ENCODE data around the gene ASCL1.
A peak's percentile ranks its signal among the peaks of the same experiment; 100 is the strongest.

Gene ASCL1

DNA sequence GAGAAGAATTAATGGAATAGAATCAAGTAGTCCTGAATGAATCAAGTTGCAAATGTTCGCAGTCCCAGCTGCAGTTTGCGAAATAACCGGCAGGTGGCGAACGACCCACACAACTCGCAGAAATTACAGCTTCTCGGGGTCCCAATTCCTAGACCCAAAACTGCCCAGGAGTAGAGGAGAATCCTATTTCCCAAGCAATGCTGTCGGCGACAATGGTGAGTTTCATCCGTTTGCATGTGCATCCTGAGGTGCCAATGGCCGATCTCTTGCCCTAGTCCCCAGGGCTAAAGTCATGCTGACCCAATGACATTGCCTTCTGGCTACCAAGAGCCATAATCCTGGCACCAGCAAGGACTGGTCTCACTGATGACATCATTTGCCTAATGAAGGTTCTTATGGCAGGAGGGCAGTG, 8.5 kb upstream of the ASCL1 start:
- peak; percentile 92 to 94 (median 93) for TF ChIP-seq CTCF (IDR thresholded peaks at IDR 0.05; ENCODE audit: unreplicated experiment in 3 of 3)
- Mint-ChIP-seq H3K27ac (no peak overlapping the region), H3K36me3 (ENCODE audit: low read depth) (no peaks in the 10 kb centered on the region), H3K4me1 (no peaks in the 10 kb centered on the region), H3K27me3 (ENCODE audit: low read depth) (peaks cover 85% of the 10 kb centered on the region), H3K9me3 (no peaks in the 10 kb centered on the region), H3K4me3 (no peak overlapping the region)

DNA sequence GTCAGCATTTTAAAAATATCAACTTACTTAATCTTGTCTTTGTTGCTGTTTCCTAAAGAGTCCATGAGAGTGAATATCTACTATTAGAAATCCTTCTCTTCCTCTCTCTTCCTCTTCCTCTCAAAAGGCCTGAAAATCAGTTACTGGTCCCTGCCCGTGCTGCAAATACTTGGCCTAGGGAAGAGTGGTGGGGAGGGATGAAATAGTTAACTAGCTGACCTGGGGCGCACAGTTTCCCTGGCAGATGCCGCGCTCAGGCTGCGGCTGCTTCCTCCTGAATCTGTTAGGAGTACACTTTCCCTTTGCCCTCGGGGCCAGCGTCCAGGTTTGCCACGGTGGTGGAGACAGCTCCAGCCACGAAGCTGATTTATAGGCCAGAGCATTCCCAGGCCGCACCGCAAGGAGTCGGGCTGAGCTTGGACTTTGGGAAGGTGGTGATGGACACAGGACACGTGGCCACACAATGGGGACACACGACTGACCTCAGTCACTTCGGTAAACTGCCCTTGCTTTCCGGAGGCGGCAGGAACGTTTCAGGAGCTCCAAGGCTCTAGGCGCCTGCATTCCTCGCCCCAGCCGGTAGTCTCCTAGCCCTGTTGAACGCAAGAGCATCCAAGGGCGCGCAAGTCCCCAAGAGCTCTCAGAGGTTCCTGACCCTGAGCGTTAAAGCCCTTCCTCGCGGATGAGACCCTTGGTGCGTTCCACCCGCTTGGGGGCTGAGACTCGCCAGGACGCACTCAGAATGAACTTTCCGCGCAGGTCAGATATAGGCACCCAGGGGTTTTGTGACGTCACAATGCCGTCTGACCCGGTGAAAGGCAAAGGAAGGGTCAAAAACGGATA, 7.1 kb upstream of the ASCL1 start:
- H3K4me3 Mint-ChIP-seq: peak overlapping the region in 2 of 3 experiments; percentile 6 to 41
- H3K9me3 Mint-ChIP-seq: no peaks in the 10 kb centered on the region
- peak in 1 of 3 experiments; percentile 24 for TF ChIP-seq CTCF (IDR thresholded peaks at IDR 0.05; ENCODE audit: unreplicated experiment in 3 of 3)
- H3K36me3 Mint-ChIP-seq (ENCODE audit: low read depth): no peaks in the 10 kb centered on the region
- H3K4me1 Mint-ChIP-seq: no peaks in the 10 kb centered on the region
- H3K27me3 Mint-ChIP-seq (ENCODE audit: low read depth): peaks cover 91% of the 10 kb centered on the region
- no peak overlapping the region for H3K27ac Mint-ChIP-seq

DNA sequence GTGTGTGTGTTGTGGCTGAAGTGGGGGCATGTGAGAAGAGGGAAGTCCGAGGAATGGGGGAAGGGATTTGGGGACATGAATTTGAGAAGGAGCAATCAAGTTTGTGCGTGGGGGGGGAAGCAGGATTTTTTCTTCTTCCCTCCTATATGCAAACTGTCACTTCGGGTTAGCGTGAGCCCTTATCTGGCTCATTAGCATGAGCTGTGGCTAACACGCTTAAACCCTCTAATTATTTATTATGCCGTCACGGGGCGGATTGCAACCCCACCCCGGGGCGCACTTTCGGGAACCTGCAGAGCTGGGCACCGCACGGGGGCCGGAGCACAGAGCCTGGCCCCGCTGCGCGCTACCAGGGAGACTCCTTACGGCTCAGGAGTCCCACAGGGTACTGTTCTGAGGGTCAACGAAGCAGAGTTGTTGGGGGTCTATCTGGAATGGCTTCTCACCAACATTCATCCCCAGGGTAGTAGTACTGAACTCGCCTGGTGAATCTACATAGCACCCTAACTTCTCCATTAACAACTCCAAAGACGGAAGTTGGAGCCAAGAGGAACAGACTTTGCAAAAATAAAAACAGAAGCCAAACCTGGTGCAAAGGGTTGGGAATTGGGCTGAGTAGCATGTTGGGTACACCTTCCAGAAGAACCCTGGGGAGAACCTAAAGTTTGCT, 6.4 kb upstream of the ASCL1 start:
- no peak for TF ChIP-seq CTCF (IDR thresholded peaks at IDR 0.05; ENCODE audit: unreplicated experiment in 3 of 3)
- no peaks in the 10 kb centered on the region for H3K9me3 Mint-ChIP-seq
- H3K27me3 Mint-ChIP-seq (ENCODE audit: low read depth): peaks cover 98% of the 10 kb centered on the region
- H3K27ac Mint-ChIP-seq: no peak overlapping the region
- peak overlapping the region in 2 of 3 experiments; percentile 6 to 41 for H3K4me3 Mint-ChIP-seq
- no peaks in the 10 kb centered on the region for H3K36me3 Mint-ChIP-seq (ENCODE audit: low read depth)
- peaks cover 4% of the 10 kb centered on the region for H3K4me1 Mint-ChIP-seq

- H3K27ac Mint-ChIP-seq: no peak overlapping the region
- no peaks in the 10 kb centered on the region for H3K36me3 Mint-ChIP-seq (ENCODE audit: low read depth)
- H3K4me1 Mint-ChIP-seq: peaks cover 4% of the 10 kb centered on the region
- no peaks in the 10 kb centered on the region for H3K9me3 Mint-ChIP-seq
- H3K4me3 Mint-ChIP-seq: no peak overlapping the region
- H3K27me3 Mint-ChIP-seq (ENCODE audit: low read depth): peaks cover 100% of the 10 kb centered on the region
- TF ChIP-seq CTCF (IDR thresholded peaks at IDR 0.05; ENCODE audit: unreplicated experiment in 3 of 3): no peak
Observed at GRCh38 chr12:102951841-102952240, 5.6 kb upstream of the ASCL1 start.

DNA sequence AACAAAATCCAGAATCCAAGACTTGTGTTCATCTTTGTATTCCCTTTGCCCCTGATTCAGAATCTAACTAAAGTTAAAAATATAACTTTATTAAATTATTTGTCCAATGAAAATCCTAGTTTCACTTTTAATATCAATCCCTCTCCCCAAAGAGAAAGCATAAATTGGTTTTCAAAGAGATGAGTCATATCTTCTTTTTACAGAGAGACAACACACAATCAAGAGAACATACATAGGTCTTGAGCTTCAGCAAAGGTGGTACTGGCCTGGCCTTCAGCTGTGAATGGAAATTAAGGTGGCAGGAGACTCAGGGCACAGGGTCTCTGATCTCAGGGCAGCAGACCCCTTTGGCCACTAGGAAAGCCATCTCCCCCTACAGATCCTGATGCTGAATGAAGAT, 4.3 kb upstream of the ASCL1 start:
- peaks cover 100% of the 10 kb centered on the region for H3K27me3 Mint-ChIP-seq (ENCODE audit: low read depth)
- no peak for TF ChIP-seq CTCF (IDR thresholded peaks at IDR 0.05; ENCODE audit: unreplicated experiment in 3 of 3)

More for the DNA sequence above, 4.3 kb upstream of the ASCL1 start:
- Mint-ChIP-seq H3K36me3 (ENCODE audit: low read depth) (no peaks in the 10 kb centered on the region), H3K27ac (no peak overlapping the region), H3K4me3 (no peak overlapping the region), H3K4me1 (peaks cover 13% of the 10 kb centered on the region), H3K9me3 (no peaks in the 10 kb centered on the region)

Data from nephron (organoid).